Measurements from ENCODE around the gene ADCY2.

DNA sequence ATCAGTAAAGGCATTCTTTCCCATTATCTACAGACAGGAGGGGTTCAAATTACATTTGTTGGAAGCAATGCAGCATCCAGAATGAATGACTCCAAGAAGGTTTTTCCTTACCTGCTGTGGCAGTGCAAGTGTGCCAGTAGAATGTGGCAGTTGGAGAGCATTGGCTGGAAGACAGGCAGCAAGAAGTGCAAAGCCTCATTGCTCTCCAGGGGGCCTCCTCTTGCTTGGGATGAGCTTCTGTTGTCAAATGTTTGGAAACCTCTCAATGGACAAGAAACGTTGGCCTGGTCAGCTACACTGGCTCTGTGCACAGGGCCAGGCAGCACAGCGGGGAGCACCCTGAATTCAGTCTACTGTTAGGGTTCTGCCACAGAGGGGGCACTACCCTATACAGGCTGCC is 226.6 kb downstream of the ADCY2 start:
- TF ChIP-seq, protein P1, sequence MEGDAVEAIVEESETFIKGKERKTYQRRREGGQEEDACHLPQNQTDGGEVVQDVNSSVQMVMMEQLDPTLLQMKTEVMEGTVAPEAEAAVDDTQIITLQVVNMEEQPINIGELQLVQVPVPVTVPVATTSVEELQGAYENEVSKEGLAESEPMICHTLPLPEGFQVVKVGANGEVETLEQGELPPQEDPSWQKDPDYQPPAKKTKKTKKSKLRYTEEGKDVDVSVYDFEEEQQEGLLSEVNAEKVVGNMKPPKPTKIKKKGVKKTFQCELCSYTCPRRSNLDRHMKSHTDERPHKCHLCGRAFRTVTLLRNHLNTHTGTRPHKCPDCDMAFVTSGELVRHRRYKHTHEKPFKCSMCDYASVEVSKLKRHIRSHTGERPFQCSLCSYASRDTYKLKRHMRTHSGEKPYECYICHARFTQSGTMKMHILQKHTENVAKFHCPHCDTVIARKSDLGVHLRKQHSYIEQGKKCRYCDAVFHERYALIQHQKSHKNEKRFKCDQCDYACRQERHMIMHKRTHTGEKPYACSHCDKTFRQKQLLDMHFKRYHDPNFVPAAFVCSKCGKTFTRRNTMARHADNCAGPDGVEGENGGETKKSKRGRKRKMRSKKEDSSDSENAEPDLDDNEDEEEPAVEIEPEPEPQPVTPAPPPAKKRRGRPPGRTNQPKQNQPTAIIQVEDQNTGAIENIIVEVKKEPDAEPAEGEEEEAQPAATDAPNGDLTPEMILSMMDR (IDR thresholded peaks at IDR 0.05): no peak
- TF ChIP-seq POLR2A (IDR thresholded peaks at IDR 0.05) (no peak), POLR2AphosphoS5 (IDR thresholded peaks at IDR 0.05; ENCODE audit: insufficient read depth in 1 of 2, low read depth in 1 of 2) (no peak)
